GM21367 (cell line): Measurements from ENCODE around the gene STAT2.
"Not testable (repeated sequence)": the region's sequence is repeated elsewhere in the genome, so short reads cannot be mapped to it uniquely, and the experiment has no call there.

Experiments used
- ATAC-seq: cut with Tn5 transposase; IDR thresholded peaks from one replicate; pipeline ENCODE4 v1.9.1; 2021; ENCODE audit not compliant: unreplicated experiment

STAT2 gene

GRCh38 chr12:56359851-56360767 is at the start of gene STAT2:
Gene STAT2 (minus strand): TSS chr12:56360107. CDS start chr12:56356571, 3,536 bp downstream.
- peak; percentile 91 for ATAC-seq

- ATAC-seq, result no peak
Observed at GRCh38 chr12:56408799-56409417, 49.0 kb upstream of the STAT2 start.

GRCh38 chr12:56404227-56404626 is 44.3 kb upstream of the STAT2 start:
- ATAC-seq, result not testable (repeated sequence)

- ATAC-seq, result not testable (repeated sequence)
Observed at GRCh38 chr12:56401612-56402011, 41.7 kb upstream of the STAT2 start.

- not testable (repeated sequence) for ATAC-seq
Observed at GRCh38 chr12:56401125-56401524, 41.2 kb upstream of the STAT2 start.

- not testable (repeated sequence) for ATAC-seq
Observed at GRCh38 chr12:56399466-56399865, 39.6 kb upstream of the STAT2 start.

GRCh38 chr12:56398324-56398723 is 38.4 kb upstream of the STAT2 start:
- ATAC-seq, result no peak

GRCh38 chr12:56392331-56392730 is 32.4 kb upstream of the STAT2 start:
- no peak for ATAC-seq

GRCh38 chr12:56391721-56392120 is 31.8 kb upstream of the STAT2 start:
- no peak for ATAC-seq

GRCh38 chr12:56389412-56389811 is 29.5 kb upstream of the STAT2 start:
- no peak for ATAC-seq

GRCh38 chr12:56387152-56387736 is 27.3 kb upstream of the STAT2 start:
- ATAC-seq, result no peak

- no peak for ATAC-seq
Observed at GRCh38 chr12:56385873-56386272, 26.0 kb upstream of the STAT2 start.

- ATAC-seq, result no peak
Observed at GRCh38 chr12:56382611-56383010, 22.7 kb upstream of the STAT2 start.

GRCh38 chr12:56377989-56378316 is 18.0 kb upstream of the STAT2 start:
- ATAC-seq, result no peak

GRCh38 chr12:56377310-56377988 is 17.5 kb upstream of the STAT2 start:
- no peak for ATAC-seq

GRCh38 chr12:56375598-56376434 is 15.9 kb upstream of the STAT2 start:
- peak; percentile 66 for ATAC-seq

- ATAC-seq, result no peak
Observed at GRCh38 chr12:56374726-56375597, 15.1 kb upstream of the STAT2 start.

GRCh38 chr12:56373515-56373914 is 13.6 kb upstream of the STAT2 start:
- ATAC-seq, result no peak

GRCh38 chr12:56366948-56367347 is 7.0 kb upstream of the STAT2 start:
- ATAC-seq, result no peak
